Retinal pigment epithelial cell (primary cell): ENCODE results near the gene SETD3.

ENCODE experiments used
- DNase-seq: peaks from one replicate; pipeline ENCODE4 v3.0.0-alpha.2; 2010; ENCODE audit warnings: low read depth
- H3K4me3 ChIP-seq: 2 replicates; pipeline ENCODE4 v1.5.1; 2011; ENCODE audit warnings: mild to moderate bottlenecking, low read length, control low read depth, moderate library complexity
- TF ChIP-seq, protein P1 (sequence below): conservative IDR thresholded peaks from 2 replicates; pipeline ENCODE4 v1.5.1; 2011; ENCODE audit warnings: low read depth, low read length, control low read depth, inconsistent platforms

SETD3 gene

GRCh38 chr14:99384450-99385417, 95.9 kb downstream of the SETD3 start:
- no peak overlapping the region for H3K4me3 ChIP-seq
- DNase-seq: no peak
- TF ChIP-seq, protein P1, sequence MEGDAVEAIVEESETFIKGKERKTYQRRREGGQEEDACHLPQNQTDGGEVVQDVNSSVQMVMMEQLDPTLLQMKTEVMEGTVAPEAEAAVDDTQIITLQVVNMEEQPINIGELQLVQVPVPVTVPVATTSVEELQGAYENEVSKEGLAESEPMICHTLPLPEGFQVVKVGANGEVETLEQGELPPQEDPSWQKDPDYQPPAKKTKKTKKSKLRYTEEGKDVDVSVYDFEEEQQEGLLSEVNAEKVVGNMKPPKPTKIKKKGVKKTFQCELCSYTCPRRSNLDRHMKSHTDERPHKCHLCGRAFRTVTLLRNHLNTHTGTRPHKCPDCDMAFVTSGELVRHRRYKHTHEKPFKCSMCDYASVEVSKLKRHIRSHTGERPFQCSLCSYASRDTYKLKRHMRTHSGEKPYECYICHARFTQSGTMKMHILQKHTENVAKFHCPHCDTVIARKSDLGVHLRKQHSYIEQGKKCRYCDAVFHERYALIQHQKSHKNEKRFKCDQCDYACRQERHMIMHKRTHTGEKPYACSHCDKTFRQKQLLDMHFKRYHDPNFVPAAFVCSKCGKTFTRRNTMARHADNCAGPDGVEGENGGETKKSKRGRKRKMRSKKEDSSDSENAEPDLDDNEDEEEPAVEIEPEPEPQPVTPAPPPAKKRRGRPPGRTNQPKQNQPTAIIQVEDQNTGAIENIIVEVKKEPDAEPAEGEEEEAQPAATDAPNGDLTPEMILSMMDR: no peak

DNA sequence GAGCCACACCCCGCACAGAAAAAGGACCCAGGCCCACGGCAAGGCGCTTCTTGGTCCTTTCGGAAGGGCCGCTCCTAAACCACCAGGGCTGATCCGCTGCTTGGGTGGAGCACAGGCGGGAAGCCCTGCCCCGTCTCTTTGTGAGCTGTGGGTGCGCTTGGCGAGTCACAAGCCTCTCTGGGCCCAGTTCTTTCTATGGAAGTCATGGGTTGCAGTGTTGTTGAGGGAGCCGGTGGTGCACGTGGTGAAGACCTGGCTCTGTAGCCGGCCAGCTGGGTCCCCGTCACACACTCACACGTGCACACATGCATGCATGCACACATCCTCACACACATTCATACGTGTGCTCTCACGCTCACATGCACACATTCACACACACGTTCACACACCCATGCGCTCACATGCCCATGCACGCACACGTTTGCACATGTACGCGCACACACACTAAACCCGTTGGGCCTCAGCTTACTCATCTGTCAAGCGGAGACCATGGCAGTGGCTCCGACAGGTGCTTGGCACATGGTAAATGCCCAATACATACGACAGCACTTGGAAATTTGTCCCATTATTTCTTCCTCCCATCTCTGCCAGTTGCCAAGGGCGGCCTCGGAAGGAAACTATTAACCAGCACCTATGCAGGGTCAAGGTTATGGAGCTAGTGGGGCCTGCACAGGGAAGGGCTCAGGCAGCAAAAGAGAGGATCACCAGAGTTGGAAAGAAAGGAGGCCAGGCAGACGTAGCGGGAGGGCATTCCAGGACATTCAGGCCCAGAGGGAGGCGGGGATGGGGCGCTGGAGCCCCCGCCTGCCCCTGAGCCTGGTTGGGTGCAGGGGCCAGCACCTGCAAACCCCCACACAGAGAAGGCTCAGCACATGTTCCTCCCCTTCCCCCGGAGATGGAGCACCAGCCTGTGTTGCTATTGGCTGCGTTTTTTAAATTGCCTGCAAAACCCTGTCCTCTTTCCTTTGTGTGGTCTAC, 96.9 kb downstream of the SETD3 start:
- TF ChIP-seq, protein P1: no peak
- H3K4me3 ChIP-seq: no peak overlapping the region
- no peak for DNase-seq

DNA sequence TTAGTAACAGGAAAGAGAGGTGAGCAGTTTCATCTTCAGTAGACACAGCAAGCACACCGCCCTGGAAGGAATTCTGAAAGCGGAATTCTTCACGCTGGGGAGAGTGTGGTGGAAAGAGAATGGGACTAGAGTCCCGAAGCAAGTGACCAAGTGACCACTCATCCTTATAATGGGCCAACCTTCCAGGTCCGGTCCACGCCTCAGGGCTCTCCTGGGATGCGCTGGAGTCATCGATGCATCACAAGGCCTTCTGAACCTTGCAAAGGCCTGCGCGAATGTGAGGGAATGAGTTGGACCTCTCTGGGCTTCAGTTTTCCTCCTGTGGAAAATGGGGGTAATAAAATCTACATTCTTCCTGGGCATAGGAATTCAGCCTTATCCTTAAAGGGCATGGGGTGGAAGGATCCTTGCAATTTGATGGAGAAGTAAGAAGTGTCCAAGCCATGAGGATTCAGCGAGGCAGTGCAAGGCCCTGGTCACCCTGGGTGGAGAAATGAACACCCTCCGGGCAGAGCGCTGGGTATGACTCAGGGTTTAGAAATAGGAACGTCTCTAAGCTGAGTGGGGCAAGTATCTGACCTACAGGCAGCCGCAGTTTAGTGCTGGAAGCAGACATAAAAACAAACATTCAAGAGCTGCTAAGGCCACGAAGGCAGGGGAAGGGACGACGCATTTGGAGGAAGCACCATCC, 97.7 kb downstream of the SETD3 start:
- H3K4me3 ChIP-seq: no peak overlapping the region
- no peak for DNase-seq
- TF ChIP-seq, protein P1: no peak

GRCh38 chr14:99382071-99382470, 98.6 kb downstream of the SETD3 start:
- no peak overlapping the region for H3K4me3 ChIP-seq
- TF ChIP-seq, protein P1: no peak
- no peak for DNase-seq

DNA sequence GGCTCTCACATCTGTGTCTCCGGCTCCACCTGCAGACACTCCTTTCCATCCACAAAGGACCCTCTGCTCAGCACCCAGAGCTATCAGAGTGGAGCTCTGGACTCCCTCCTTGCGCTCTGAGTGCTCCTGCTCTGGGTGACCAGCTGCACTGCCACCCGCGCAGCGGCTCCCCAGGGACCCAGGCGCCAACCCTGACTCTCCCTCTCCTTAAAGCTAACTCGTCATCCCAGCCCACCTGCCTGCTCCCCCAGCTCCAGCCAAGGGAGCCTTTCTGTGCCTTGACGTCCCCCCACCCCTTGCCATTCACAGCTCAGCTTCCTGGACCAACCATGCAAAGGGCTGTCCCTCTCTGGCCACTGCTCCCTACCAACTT, 99.0 kb downstream of the SETD3 start:
- TF ChIP-seq, protein P1: no peak
- H3K4me3 ChIP-seq: no peak overlapping the region
- no peak for DNase-seq

DNA sequence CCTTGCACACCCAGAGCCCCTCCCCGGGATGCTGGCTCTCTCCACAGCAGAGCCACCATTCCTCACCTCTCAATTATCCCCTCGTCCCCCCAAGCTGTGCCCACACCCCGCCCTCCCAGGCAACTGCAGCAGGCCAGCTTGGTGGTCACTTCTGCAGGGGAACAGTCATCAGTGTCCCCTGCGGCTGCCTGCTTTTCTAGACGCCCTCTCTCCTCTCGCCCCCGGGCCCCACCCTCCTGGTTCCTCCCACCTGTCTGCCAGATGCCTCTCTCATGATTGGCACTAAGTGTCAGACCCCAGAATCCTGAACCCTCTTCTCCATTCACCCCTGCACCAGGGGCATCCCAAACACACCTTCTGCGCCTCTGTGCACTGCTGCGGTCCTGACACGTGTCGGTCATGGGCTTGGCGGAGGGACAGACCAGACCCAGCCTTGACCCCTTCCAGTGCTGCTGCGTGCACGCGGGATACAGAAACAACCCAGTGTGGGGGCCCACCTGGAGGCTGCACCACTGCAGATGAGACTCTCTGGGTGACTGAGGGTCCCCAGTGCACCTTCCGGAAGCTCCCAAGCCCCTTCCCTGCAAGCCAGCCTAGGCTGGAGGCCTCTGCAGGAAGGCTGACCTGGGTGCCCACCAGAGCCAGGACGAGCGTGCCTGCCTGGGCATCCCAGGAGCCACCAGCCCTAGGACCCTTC, 99.5 kb downstream of the SETD3 start:
- DNase-seq: no peak
- TF ChIP-seq, protein P1: no peak
- no peak overlapping the region for H3K4me3 ChIP-seq
